HepG2 (cell line): Measurements from ENCODE around the gene ZFP36. TPM values are rescaled to one million over a fixed set of nuclear protein-coding genes. Genes with fewer than 3 reads are reported as not detected.

ENCODE experiments used
- AKNA ChIP-seq: sonication (generic); formaldehyde crosslinking; IDR thresholded peaks from 2 replicates; pipeline ENCODE4 v1.4.0; 2020; ENCODE audit warnings: missing genetic modification reagents, borderline replicate concordance
- DZIP1 ChIP-seq: sonication (generic); formaldehyde crosslinking; IDR thresholded peaks from 2 replicates; pipeline ENCODE4 v1.5.0; 2020; ENCODE audit warnings: mild to moderate bottlenecking, missing genetic modification reagents
- FOSL2 ChIP-seq: sonication (generic); formaldehyde crosslinking; IDR thresholded peaks from 2 replicates; pipeline ENCODE4 v1.4.0; 2020; ENCODE audit warnings: missing genetic modification reagents
- FOXA1 ChIP-seq, 2 experiments: fragments of 450-650 bp in 1 of 2; sonication (generic) in 1 of 2; formaldehyde crosslinking in 1 of 2; IDR thresholded peaks; 2 replicates each; pipeline versions ENCODE4 v1.4.0 to v1.6.1; 2016 to 2020; ENCODE audit warnings: missing genetic modification reagents in 1 of 2
- GATAD2A ChIP-seq: IDR thresholded peaks from 2 replicates; pipeline ENCODE4 v1.6.1; 2016
- HES4 ChIP-seq: sonication (generic); formaldehyde crosslinking; IDR thresholded peaks from 2 replicates; pipeline ENCODE4 v1.9.0; 2021; ENCODE audit warnings: mild to moderate bottlenecking, missing genetic modification reagents, borderline replicate concordance
- HNF1B ChIP-seq: sonication (generic); formaldehyde crosslinking; IDR thresholded peaks from 2 replicates; pipeline ENCODE4 v1.5.1; 2020; ENCODE audit warnings: mild to moderate bottlenecking, moderate library complexity, missing genetic modification reagents
- IKZF4 ChIP-seq: sonication (generic); formaldehyde crosslinking; IDR thresholded peaks from 2 replicates; pipeline ENCODE4 v1.5.1; 2020; ENCODE audit warnings: borderline replicate concordance, mild to moderate bottlenecking, low read depth, missing genetic modification reagents; ENCODE audit errors: not compliant biosample characterization
- RAD51 ChIP-seq: fragments of 450-650 bp; IDR thresholded peaks from 2 replicates; pipeline ENCODE4 v1.6.1; 2016; ENCODE audit warnings: borderline replicate concordance
- RCOR2 ChIP-seq: IDR thresholded peaks from 2 replicates; pipeline ENCODE4 v1.6.1; 2016; ENCODE audit warnings: missing biosample characterization, missing genetic modification reagents
- SYNCRIP ChIP-seq: fragments of 200-400 bp; formaldehyde crosslinking; IDR thresholded peaks from 2 replicates; pipeline ENCODE4 v1.6.1; 2018; ENCODE audit warnings: mild to moderate bottlenecking, low read depth, low read length; ENCODE audit not compliant: insufficient read depth
- TOPORS ChIP-seq: sonication (generic); formaldehyde crosslinking; IDR thresholded peaks from 2 replicates; pipeline ENCODE4 v1.8.0; 2023; ENCODE audit warnings: mild to moderate bottlenecking, missing genetic modification reagents
- ZFX ChIP-seq: sonication (generic); formaldehyde crosslinking; IDR thresholded peaks from 2 replicates; pipeline ENCODE4 v1.4.0; 2020; ENCODE audit warnings: mild to moderate bottlenecking, low read depth, missing genetic modification reagents, moderate library complexity
- ZNF607 ChIP-seq: sonication (generic); formaldehyde crosslinking; IDR thresholded peaks from 2 replicates; pipeline ENCODE4 v1.5.1; 2020; ENCODE audit warnings: missing genetic modification reagents, mild to moderate bottlenecking, borderline replicate concordance
- ZNF766 ChIP-seq: sonication (generic); formaldehyde crosslinking; IDR thresholded peaks from 2 replicates; pipeline ENCODE4 v1.5.0; 2020; ENCODE audit warnings: missing genetic modification reagents, borderline replicate concordance
- ZNF775 ChIP-seq: sonication (generic); formaldehyde crosslinking; IDR thresholded peaks from 2 replicates; pipeline ENCODE4 v1.4.0; 2020; ENCODE audit warnings: missing genetic modification reagents, mild to moderate bottlenecking, moderate library complexity, borderline replicate concordance
- ZNF784 ChIP-seq: sonication (generic); formaldehyde crosslinking; IDR thresholded peaks from 2 replicates; pipeline ENCODE4 v1.5.1; 2020; ENCODE audit warnings: missing genetic modification reagents, mild to moderate bottlenecking, borderline replicate concordance
- polyA plus RNA-seq, 8 experiments: library from polyadenylated mRNA; depleted of rRNA in 3 of 8; stranded (reverse) in 7 of 8; unstranded in 1 of 8; fragments of >200 nt; fragmentation: Illumina TruSeq in 4 of 8; extraction: Trizol in 4 of 8; gene quantifications; 2 replicates each; pipeline versions ENCODE4 v1.2.1 to v1.2.3, GENCODE V29; 2011 to 2016; ENCODE audit warnings: low read depth in 4 of 8, missing spikeins in 1 of 8, mixed read lengths in 1 of 8; ENCODE audit not compliant: insufficient read depth in 1 of 8
- total RNA-seq, 5 experiments: library from RNA; depleted of rRNA; stranded (reverse); fragments of >200 nt; fragmentation: Illumina TruSeq; extraction: Trizol; gene quantifications; 2 replicates each; pipeline ENCODE4 v1.2.3, GENCODE V29; 2016; ENCODE audit warnings: low read depth in 1 of 5

ZFP36 gene
- total and polyA plus RNA-seq, 2 of the 13 experiments (the other 11 are each of a cell fraction or from before 2014, with no cell fraction given), result 1.4 to 1.7 TPM

- TF ChIP-seq HNF1B (CRISPR knock-in tag) (peak; percentile 68), DZIP1 (no peak), FOSL2 (CRISPR knock-in tag) (peak; percentile 15; the same call in 1 of the 2 replicates), ZNF775 (no peak), FOXA1 (IDR thresholded peaks at IDR 0.05) (no peak), FOXA1 (CRISPR knock-in tag; IDR thresholded peaks at IDR 0.05) (0 out of 2 replicates have a peak, but pooled peaks have one; percentile 14), RCOR2 (CRISPR knock-in tag) (no peak), ZNF784 (CRISPR knock-in tag) (peak; percentile 79; the same call in 1 of the 2 replicates), AKNA (CRISPR knock-in tag) (no peak), RAD51 (no peak), IKZF4 (no peak), ZNF607 (CRISPR knock-in tag) (peak; percentile 58), HES4 (peak; percentile 82; the same call in 1 of the 2 replicates), ZNF766 (CRISPR knock-in tag) (no peak), SYNCRIP (no peak), ZFX (peak; percentile 80), TOPORS (CRISPR knock-in tag) (0 out of 2 replicates have a peak, but pooled peaks have one; percentile 22), GATAD2A (CRISPR knock-in tag) (peak; percentile 44; the same call in 1 of the 2 replicates)
These were observed 15.8 kb upstream of the ZFP36 start, which contains the start of the genes MED29 and PAF1 (continued) for GRCh38 chr19:39390751-39391437.
